Omental fat pad (tissue), 4 donors: ENCODE measurements around the gene TRMT10B. TPM values are rescaled to one million over a fixed set of nuclear protein-coding genes. Genes with fewer than 3 reads are reported as not detected.
"Not testable (repeated sequence)": the region's sequence is repeated elsewhere in the genome, so short reads cannot be mapped to it uniquely, and the experiment has no call there.

Experiments
- ATAC-seq: fragments of 150-250 bp; one replicate; pipeline ENCODE4 v1.9.1; 2016; ENCODE audit warnings: mild to moderate bottlenecking, moderate library complexity; ENCODE audit not compliant: low FRiP score
- DNase-seq: peaks from one replicate; pipeline ENCODE4 v3.0.0-alpha.2; 2019; ENCODE audit warnings: low spot score
- total RNA-seq, 4 donors: library from RNA; depleted of rRNA; stranded (reverse); fragments of >200 nt; gene quantifications; one replicate each; pipeline ENCODE4 v1.1.0, GENCODE V29; 2016
- TF ChIP-seq, protein P1 (sequence below), 3 donors: fragments of 450-650 bp; IDR thresholded peaks; one replicate each; pipeline ENCODE4 v1.5.1; 2016 to 2017; ENCODE audit warnings: antibody characterized with exemption in 3 of 3, mild to moderate bottlenecking in 3 of 3, moderate library complexity in 2 of 3

The TRMT10B gene
- total RNA-seq, 4 donors from 2014 or later, result 3.7 to 9.1 (median 3.9) TPM

DNA sequence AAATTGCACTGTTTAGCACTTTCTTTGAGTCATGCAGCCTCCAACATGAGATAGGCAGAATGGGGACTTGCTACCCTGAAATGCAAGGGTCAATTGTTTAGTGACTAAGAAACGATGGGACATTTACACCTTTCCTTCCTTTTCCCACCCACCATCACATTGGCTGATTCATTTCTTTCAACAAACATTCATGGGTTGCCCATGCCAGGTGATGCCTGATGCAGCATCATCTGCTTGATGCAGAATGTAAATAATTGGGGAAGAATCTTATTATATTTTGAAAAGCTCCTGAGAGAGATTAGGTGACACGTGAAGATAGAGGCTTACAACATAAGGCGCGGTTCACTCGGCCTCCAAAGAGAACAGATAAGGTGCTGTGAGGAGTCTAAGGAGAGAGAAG is 4.5 kb upstream of the TRMT10B start:
- no peak for DNase-seq
- ATAC-seq, result no peak
- TF ChIP-seq, protein P1, sequence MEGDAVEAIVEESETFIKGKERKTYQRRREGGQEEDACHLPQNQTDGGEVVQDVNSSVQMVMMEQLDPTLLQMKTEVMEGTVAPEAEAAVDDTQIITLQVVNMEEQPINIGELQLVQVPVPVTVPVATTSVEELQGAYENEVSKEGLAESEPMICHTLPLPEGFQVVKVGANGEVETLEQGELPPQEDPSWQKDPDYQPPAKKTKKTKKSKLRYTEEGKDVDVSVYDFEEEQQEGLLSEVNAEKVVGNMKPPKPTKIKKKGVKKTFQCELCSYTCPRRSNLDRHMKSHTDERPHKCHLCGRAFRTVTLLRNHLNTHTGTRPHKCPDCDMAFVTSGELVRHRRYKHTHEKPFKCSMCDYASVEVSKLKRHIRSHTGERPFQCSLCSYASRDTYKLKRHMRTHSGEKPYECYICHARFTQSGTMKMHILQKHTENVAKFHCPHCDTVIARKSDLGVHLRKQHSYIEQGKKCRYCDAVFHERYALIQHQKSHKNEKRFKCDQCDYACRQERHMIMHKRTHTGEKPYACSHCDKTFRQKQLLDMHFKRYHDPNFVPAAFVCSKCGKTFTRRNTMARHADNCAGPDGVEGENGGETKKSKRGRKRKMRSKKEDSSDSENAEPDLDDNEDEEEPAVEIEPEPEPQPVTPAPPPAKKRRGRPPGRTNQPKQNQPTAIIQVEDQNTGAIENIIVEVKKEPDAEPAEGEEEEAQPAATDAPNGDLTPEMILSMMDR (IDR thresholded peaks at IDR 0.05), result no peak

DNA sequence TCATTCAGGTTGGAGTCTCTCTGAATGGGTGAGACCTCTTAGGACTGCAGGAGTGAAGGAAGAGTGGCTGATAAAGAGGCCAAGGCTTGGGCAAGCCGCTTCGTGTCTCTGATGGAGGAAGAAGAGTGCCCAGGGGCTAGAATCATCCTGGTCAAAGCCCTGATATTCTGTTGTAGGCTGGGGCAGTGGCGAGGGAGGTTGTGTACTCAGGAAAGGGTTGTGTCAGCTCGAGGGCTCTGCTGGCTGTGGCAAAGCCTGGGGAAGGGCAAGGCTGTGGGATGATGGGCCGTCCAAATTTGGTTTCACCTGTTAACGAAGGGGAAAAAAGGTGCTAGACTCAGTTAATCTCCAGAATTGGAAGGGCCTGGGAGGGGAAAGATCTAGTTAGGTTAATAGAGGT is 2.4 kb upstream of the TRMT10B start:
- TF ChIP-seq, protein P1 (IDR thresholded peaks at IDR 0.05), result no peak
- no peak for DNase-seq
- no peak for ATAC-seq

DNA sequence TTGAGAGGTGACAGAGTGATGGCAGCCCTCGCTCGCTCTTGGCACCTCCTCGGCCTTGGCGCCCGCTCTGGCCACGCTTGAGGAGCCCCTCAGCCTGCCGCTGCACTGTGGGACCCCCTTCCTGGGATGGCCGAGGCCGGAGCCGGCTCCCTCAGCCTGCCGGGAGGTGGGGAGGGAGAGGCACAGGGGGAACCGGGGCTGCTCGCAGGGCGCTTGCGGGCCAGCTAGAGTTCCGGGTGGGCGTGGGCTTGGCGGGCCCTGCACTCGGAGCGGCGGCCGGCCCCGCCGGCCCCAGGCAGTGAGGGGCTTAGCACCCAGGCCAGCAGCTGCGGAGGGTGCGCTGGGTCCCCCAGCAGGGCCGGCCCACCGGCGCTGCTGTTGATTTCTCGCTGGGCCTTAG is 1.9 kb upstream of the TRMT10B start:
- ATAC-seq, DNase-seq: not testable (repeated sequence)

DNA sequence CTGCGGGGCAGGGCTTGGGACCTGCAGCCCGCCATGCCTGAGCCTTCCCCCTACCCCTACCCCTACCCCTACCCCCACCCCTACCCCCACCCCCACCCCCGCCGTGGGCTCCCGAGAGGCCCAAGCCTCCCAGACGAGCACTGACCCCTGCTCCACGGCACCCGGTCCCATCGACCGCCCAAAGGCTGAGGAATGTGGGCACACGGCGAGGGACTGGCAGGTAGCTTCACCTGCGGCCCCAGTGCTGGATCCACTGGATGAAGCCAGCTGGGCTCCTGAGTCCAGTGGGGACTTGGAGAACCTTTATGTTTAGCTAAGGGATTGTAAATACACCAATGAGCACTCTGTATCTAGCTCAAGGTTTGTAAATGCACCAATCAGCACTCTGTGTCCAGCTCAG is 1.5 kb upstream of the TRMT10B start:
- not testable (repeated sequence) for ATAC-seq

DNA sequence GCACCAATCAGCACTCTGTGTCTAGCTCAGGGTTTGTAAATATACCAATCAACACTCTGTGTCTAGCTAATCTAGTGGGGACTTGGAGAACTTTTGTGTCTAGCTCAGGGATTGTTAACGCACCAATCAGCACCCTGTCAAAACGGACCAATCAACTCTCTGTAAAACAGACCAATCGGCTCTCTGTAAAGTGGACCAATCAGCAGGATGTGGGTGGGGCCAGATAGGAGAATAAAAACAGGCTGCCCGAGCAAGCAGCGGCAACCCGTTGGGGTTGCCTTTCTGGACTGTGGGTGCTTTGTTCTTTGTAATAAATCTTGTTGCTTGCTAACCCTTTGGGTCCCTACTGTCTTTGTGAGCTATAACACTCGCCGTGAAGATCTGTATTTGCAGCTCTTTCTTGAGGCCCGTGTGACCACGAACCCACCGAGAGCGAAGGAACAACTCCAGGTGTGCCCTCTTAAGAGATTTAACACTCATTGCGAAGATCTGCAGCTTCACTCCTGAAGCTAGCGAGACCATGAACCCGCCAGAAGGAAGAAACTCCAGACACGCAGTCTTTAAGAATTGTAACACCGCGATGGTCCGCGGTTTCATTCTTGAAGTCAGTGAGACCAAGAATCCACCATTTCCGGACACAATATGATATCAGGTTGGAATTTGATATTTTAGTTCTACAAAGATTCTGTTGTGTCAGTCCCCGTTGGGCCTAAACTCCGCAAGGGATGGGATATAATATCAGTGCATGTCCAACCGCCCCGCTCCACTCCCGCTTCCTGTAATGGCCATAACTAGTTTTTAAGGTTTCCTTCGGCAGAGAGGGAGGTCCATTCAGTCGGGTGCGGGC is 740 bp upstream of the TRMT10B start:
- ATAC-seq, result no peak
- no peak for DNase-seq
- TF ChIP-seq, protein P1 (IDR thresholded peaks at IDR 0.05), result no peak

More for the DNA sequence above, 1.5 kb upstream of the TRMT10B start:
- not testable (repeated sequence) for DNase-seq

DNA sequence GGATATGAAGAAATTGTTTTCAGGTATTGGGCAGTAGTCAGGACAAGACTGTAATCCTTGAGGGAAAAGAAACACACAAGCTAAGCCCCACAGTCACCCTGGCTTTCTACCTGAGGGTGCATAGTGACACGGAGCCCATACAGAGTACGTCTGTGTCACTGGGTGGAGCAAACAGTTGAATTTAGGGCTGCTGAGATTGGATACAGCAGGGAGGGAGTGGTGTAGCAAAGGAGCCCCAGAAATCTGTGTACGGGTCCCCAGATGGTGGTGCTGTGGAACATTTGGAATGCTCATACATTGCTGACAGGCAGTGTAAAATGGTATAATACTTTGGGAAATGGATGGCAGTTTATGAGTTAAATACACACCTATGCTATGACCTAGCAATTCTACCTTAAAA is 5.1 kb downstream of the TRMT10B start:
- ATAC-seq (no peak), DNase-seq (no peak)
- TF ChIP-seq, protein P1 (IDR thresholded peaks at IDR 0.05), result no peak

DNA sequence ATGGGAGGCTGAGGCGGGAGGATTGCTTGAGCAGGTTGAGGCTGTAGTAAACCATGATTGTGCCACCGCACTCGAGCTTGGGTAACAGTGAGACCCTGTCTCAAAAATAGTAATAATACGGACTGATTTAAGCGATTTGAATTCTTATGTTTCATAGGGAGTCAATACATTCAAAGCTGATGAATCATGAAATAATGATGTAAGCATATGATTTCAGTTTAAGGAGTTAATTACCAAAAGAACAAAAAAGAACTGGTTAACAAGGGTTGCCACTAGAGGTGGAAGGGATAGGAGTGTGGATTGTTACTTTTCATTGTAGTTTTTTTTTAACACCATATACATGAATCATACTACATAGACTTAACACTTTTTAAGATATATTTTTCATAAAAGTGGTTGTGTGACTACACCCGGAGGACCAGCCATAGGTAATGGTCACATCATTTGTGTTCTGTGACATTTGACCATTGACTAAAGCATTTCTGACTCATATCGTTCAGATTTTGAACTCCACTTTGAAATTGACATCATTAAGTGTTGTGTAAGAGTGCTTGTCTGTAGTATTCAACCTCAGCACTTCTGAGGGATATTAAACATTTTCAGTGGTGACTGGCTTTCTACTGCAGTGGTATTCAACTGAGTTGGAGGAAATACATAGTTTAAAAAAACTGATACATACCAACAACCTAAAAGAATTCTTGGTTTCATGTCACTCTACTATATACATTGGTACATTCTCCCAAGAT is 7.0 kb downstream of the TRMT10B start:
- TF ChIP-seq, protein P1 (IDR thresholded peaks at IDR 0.05), result no peak
- DNase-seq, result no peak
- no peak for ATAC-seq

DNA sequence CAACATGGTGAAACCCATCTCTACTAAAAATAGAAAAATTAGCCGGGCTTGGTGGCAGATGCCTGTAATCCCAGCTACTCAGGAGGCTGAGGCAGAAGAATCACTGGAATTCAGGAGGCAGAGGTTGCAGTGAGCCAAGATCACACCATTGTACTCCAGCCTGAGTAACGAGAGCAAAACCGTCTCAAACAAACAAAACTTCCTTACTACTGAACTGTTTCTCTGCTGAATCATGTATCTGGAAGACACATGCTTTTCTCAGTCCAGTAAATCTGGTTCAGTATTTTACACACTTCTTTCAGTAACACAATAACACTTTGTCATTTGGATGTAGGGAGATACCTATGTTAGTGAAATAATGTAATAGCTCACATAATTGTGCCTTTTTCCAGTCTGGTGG is 7.9 kb downstream of the TRMT10B start:
- DNase-seq, result no peak
- ATAC-seq, result no peak
- TF ChIP-seq, protein P1 (IDR thresholded peaks at IDR 0.05), result no peak

DNA sequence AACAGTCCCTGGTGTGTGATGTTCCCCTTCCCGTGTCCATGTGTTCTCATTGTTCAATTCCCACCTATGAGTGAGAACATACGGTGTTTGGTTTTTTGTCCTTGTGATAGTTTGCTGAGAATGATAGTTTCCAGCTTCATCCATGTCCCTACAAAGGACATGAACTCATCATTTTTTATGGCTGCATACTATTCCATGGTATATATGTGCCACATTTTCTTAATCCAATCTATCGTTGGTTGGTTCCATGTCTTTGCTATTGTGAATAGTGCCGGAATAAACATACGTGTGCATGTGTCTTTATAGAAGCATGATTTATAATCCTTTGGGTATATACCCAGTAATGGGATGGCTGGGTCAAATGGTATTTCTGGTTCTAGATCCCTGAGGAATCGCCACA is 11.7 kb downstream of the TRMT10B start:
- not testable (repeated sequence) for DNase-seq, ATAC-seq
